HG03521 (cell line): ENCODE results near the gene RNASEH1.
A peak's percentile ranks its signal among the peaks of the same experiment; 100 is the strongest.
"Not testable (repeated sequence)": the region's sequence is repeated elsewhere in the genome, so short reads cannot be mapped to it uniquely, and the experiment has no call there.

Source experiments
- ATAC-seq: cut with Tn5 transposase; IDR thresholded peaks from one replicate; pipeline ENCODE4 v1.9.1; 2021; ENCODE audit warnings: mild to moderate bottlenecking, moderate library complexity; ENCODE audit not compliant: unreplicated experiment

The RNASEH1 gene

DNA sequence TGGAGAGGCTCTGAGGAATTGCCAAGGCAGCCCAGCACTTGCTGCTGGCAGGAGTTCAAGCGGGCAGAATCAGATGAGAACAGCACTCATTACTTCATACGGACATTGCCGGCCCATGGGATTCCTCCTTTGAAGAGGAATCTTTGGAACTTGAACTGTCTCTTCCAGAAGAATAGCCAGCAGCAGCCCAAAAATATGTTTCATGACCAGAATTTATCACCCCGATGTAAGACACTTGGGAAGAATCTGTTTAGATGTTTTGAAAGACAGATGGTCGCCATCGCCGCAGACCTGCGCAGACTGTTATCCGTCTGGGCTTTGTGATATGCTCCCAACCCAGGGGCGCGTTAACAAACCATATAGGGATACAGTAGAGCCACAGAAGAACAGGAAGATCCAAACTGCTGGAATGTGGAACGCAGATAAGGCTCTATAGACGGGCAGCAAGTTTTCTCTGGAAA lies 35.1 kb downstream of the RNASEH1 start:
- no peak for ATAC-seq

DNA sequence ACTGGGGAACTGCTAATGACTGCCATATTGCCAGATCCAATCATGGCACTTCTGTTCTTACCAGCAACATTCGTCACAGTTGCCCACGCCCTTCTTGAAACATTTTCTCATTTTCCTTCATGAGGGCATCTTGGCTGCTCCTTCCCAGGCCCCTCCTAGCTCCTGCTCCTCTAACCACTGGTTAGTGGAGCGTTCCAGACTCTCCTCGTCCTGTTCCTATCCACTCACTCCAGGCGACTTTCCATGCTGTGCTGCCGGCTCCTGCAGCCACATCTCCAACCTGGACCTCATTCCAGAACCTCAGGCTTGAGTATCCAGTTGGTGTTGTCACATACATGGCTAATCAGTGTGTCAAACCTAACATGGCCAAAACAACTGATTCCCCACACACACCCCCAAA lies 37.5 kb downstream of the RNASEH1 start:
- no peak for ATAC-seq

DNA sequence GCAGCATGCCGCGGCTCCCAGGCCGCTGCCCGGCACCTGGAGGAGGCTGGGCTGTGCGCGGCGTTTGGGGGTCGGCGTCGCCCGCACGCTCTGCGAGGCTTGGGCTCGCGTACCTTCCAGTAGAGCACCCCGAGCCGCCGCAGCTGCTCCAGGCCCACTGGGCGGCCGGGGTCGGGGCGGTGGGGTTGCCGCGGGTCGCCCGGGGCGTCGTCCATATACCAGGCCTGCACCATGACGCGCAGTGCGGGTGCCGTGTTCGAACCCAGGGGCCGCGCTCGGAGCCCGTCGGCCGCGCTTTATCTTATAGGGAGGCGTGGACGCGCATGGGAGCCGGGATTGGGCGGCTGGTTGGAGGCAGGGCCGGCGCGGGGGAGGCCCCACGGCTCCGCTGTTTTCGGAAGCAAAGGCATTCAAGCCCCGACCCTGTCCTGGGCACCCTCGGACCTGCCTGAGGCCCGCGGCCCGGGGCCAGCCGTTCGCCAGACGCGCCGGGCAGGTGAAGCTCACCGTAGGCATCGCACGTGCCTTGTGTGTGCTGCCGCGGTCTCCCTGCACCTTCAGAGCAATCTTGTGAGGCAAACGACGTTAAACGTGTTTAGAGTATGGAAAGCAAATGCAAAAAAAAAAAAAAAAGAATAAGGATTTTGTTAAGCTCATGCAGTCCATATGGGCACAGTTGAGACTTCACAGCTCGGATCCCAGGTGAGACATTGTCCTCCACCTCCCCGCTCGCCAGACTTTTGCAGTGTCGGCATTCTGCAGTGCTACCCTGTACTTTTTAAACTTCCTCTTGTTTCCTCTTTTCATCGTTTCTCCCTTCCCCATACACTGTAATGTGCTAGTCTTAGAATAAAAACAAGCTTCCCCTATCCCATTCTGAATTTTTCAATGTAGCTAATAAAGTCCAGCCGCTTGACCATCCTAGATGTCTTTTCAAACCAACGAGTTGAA lies 38.6 kb downstream of the RNASEH1 start, which contains the start of gene ADI1:
TSS of gene ADI1 (minus strand) at position 277 of the 951 bp plus-strand sequence. CDS start at position 233, 44 bp downstream.
- peak; percentile 51 for ATAC-seq

DNA sequence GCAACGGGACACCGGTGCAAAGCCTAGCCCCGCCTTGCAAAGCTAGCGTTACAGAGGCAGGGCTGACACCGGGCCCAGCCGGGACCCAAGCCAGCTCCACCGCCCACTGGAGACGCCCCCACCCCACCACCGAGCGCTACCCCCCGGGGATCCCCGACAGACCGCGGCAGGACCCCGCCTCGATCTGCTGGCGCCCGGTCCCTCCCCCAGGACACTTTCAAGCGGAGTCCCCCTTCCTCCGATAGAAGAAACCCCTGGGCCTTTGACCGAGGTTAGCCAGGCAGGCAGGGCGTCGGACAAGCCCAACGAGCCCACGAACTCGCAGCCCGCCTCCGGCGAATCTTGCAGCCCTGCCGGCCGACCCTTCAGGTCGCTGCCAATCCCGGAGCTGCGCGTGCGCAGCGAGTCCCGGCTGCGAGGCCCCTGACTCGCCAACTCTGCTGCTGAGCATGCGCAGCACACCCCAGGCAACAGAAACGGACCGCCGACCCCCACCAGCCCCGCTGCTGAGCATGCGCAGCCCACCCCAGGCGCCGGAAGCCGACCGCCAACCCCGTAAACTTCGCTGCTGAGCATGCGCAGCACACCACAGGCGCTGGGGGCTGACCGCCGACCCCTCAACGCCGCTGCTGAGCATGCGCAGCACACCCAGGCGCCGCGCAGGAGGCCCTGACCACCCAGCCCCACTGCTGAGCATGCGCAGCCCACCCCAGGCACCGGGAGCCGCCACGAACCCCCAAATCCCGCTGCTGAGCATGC lies 39.5 kb downstream of the RNASEH1 start:
- peak; percentile 76 for ATAC-seq

DNA sequence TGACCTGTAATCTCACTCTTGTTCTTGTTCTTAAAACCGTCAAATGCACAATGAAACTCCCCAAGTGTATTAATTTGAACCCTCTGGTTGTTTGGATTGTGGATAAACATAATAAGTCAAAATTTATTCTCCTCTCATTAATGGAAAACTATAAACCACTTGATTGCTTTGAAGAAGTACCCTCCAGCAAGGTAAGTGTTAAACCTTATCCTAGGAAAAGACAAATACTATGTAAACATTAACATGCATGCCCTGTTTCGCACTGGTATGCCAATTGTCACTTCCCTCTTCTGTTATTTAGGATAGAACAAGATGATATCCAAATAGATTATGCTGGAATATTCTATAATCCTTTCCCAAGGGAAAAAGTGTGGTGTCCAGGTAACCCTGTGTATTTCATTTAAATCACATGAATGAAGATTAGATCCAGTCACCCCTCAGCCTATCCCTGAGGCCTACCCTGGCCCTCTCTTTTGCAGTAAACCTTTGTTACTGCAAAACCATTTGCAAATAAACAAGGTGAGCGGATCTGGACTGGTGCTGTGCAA lies 40.1 kb downstream of the RNASEH1 start:
- ATAC-seq: no peak

DNA sequence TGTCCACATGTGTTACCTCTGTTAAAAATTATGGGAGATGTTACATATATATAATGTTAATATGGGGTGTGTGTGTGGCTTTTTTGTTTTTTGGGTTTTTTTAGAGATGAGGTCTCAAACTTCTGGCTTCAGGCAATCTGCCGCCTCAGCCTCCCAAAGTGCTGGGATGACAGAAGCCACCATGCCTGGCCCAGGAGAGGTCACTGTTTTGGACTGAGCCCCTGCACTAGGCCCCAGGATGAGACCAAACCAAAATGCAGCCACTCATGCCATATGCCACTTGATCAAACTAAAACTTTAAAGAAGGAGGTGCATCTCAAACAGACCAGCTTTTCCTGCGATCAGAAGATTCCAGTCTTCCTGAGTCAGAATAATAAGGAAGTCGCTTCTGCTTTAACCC lies 41.3 kb downstream of the RNASEH1 start:
- no peak for ATAC-seq

DNA sequence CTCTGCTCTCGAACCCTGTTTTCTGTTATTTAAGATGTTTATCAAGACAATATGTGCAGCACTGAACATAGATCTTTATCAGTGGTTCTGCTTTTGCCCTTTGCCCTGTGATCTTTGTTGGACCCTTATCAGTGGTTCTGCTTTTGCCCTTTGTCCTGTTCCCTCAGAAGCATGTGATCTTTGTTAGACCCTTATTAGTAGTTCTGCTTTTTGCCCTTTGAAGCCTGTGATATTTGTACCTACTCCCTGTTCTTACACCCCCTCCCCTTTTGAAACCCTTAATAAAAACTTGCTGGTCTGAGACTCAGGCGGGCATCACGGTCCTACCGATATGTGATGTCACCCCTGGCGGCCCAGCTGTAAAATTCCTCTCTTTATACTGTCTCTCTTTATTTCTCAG lies 42.7 kb downstream of the RNASEH1 start:
- not testable (repeated sequence) for ATAC-seq

DNA sequence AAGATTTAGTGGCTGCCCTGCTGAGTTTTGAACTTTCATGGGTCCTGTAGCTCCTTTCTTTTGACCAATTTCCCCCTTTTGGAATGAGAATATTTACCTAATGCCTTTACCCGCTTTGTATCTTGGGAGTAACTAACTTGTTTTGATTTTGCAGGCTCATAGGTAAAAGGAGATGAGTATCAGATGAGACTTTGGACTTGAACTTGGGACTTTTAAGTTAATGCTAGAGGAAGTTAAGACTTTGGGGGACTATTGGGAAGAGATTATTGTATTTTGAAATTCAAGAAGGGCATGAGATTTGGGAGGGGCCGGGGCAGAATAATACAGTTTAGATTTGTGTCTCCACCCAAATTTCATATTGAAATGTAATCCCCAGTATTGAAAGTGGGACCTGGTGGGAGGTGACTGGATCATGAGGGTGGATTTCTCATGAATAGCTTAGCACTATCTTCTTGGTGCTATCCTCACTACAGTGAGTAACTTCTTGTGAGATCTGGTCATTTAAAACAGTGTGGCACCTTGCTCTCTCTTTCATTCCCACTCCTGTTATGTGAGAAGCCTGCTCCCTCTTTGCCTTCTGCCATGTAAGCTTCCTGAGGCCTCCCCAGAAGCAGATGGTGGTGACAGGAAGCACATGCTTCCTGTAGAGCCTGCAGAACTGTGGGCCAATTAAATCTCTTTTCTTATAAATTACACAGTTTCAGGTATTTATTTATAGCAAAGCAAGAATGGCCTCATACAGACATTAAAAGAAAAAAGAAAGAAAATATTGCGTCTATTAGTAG lies 44.9 kb downstream of the RNASEH1 start:
- ATAC-seq: no peak

DNA sequence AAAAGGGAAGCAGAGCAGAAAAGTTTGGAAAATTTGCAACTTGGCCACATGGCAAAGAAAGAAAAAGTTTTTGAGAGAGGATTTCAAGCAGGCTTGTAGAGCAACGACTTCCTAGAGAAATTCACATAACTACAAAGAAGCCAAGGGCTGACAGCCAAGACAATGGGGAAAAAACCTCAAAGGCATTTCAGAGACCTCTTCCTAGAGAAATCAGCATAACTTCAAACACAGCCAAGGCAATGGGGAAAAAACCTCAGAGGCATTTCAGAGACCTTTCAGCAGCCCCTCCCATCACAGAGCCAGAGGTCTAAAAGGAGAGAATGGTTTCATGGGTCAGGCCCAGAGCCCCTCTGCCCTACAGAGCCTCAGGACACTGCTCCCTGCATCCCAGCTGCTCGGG lies 46.0 kb downstream of the RNASEH1 start:
- ATAC-seq: no peak

DNA sequence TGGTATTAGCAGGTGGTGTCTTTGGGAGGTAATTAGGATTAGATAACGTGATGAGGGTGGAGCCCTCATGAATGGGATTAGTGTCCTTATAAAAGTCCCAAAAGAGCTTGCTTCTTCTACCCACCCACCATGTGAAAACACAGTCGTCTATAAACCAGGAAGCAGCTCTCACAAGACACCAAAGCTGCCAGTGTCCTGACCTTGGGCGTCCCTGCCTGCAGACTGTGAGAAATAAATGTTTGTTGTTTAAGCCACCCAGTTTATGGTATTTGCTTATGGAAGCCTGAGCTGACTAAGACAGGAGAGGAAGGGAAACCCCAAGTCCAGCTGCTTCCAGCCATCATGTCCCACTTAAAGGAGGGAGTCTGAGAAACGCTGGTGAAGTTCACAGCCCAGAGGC lies 52.4 kb downstream of the RNASEH1 start:
- no peak for ATAC-seq

DNA sequence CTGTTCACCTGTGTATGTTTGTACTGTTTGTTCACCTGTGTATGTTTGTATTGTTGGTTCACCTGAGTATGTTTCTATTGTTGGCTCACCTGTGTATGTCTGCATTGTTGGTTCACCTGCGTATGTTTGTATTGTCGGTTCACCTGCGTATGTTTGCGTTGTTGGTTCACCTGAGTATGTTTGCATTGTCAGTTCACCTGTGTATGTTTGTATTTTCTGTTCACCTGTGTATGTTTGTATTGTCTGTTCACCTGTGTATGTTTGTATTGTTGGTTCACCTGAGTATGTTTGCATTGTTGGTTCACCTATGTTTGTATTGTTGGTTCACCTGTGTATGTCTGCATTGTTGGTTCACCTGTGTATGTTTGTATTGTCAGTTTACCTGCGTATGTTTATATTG lies 53.4 kb downstream of the RNASEH1 start:
- no peak for ATAC-seq

DNA sequence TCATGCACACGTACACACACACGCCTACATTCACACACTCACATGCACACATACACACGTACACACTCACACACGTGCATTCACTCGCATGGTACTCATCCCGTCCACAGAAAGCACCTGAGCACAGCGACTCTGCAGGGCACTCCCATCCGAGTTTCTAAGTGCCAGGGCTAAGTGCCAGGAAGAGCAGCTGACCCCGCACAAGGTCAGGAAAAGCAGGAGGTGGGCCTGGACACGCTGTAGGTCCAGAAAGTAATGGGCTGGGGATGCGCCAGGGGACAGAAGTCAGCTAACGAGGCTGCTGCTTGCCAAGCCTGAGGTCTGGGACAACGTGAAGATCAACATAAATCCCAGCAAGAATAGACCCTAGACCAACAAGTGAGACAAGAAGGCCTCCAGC lies 54.6 kb downstream of the RNASEH1 start:
- ATAC-seq: no peak

DNA sequence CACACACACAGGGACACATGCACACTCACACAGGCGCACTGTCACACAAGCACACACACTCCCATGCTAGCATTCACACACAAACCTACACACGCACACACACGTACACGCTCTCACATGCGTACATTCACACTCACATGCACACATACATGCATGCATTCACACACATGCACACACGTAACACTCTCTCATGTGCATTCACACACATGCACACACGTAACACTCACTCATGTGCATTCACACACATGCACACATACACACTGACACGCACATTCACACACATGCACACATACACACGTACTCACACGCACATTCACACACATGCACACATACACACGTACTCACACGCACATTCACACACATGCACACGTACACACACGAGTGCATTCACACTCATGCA lies 55.1 kb downstream of the RNASEH1 start:
- no peak for ATAC-seq

DNA sequence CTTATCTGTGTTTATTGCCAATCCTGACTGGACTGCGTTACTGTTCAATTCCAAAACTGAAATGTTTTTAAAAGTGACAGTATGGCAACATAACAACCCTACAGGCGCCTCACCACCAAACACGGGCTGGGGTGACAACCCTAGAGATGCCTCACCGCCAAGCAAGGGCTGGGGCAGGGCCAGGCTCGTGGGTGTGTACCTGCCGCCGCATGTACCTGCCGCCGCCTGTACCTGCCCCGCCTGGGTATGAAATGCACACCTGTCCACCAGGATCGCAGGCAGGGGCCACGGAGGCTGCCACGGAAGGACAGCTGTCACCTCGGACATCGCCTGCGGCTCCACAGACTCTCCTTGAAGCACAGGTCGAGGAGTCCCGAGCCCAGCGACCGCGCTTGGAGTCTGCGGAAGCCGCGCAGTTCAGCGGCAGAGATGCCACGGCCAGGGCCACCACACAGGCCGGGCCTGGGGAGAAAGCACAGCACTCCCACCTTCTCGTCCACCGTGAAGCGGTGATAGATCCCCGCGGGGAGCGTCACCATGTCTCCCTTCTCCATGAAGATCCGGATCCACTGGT lies 57.7 kb downstream of the RNASEH1 start:
- no peak for ATAC-seq

DNA sequence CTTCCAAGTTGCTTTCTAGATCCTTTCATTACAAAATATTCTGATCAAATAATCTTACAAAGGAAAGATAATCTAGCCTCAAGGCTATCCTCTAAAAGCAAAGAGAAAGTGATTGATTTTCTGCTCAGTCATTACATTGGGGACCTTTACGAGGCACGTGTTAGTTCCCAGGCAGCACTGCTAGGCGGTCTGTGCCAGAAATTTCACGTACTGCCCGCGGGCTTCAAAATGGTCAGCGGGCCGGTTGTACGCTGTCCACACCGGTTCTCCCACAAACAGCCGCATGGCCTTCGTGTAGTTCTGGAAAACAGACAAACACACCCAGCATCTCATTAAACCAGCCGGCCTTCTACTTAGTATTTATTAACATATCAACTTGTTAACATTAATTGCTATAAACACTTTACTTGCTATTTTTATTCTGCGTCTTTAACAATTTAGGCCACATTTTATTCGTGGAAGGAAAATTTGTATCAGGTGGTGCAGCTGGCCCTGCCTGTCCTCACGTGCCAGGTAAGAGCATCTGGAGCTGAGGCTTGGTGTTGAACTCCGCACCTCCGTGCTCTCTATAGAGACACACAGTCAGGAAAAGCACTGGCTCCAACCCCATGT lies 59.2 kb downstream of the RNASEH1 start:
- no peak for ATAC-seq

DNA sequence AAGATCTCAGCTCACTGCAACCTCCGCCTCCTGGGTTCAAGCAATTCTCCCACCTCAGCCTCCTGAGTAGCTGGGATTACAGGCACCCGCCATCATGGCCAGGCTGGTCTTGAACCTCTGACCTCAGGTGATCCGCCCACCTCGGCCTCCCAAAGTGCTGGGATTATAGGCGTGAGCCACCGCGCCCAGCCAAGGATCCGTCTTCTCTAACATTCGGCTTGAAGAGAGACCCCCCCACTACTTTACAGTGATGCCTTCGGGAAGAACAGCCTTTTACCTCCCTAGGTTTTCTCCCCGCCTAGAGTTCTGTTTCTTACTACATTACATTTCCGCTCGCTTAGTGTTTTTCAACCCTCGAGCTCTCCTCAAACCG lies 61.4 kb downstream of the RNASEH1 start:
- ATAC-seq: not testable (repeated sequence)
